ENCODE data around the gene CCDC93.

- TF ChIP-seq CTCF (IDR thresholded peaks at IDR 0.05; ENCODE audit: low read depth, low read length) (no peak), EZH2phosphoT487 (IDR thresholded peaks at IDR 0.05; ENCODE audit: low read depth) (no peak)
These were observed 31.4 kb downstream of the CCDC93 start for GRCh38 chr2:117982376-117983033.

Measured in OCI-LY3 (cell line).